HEK293T (cell line): ENCODE measurements around the gene PCDHGA6.
"Not testable (repeated sequence)": the region's sequence is repeated elsewhere in the genome, so short reads cannot be mapped to it uniquely, and the experiment has no call there.

Source experiments
- ARNT ChIP-seq: fragments of 450-650 bp; IDR thresholded peaks from 2 replicates; pipeline ENCODE4 v1.6.1; 2017; ENCODE audit warnings: mild to moderate bottlenecking
- BHLHE40 ChIP-seq: fragments of 450-650 bp; IDR thresholded peaks from 2 replicates; pipeline ENCODE4 v1.6.1; 2016; ENCODE audit warnings: mild to moderate bottlenecking, moderate library complexity, borderline replicate concordance
- ELF4 ChIP-seq: fragments of 450-650 bp; IDR thresholded peaks from 2 replicates; pipeline ENCODE4 v1.6.1; 2017; ENCODE audit warnings: antibody characterized with exemption
- FOXK2 ChIP-seq: fragments of 450-650 bp; IDR thresholded peaks from 2 replicates; pipeline ENCODE4 v1.6.1; 2016; ENCODE audit warnings: mild to moderate bottlenecking
- FOXM1 ChIP-seq: fragments of 450-650 bp; IDR thresholded peaks from 2 replicates; pipeline ENCODE4 v1.6.1; 2017; ENCODE audit warnings: mild to moderate bottlenecking, borderline replicate concordance
- HDGF ChIP-seq: fragments of 450-650 bp; IDR thresholded peaks from 2 replicates; pipeline ENCODE4 v1.6.1; 2017; ENCODE audit warnings: antibody characterized with exemption, borderline replicate concordance
- LEF1 ChIP-seq: fragments of 450-650 bp; IDR thresholded peaks from 2 replicates; pipeline ENCODE4 v1.6.1; 2017; ENCODE audit warnings: mild to moderate bottlenecking, borderline replicate concordance
- NFRKB ChIP-seq: fragments of 450-650 bp; IDR thresholded peaks from 2 replicates; pipeline ENCODE4 v1.6.1; 2016; ENCODE audit warnings: mild to moderate bottlenecking, moderate library complexity
- SP1 ChIP-seq: fragments of 450-650 bp; IDR thresholded peaks from 2 replicates; pipeline ENCODE4 v1.6.1; 2017
- SUZ12 ChIP-seq: fragments of 450-650 bp; IDR thresholded peaks from 2 replicates; pipeline ENCODE4 v1.6.1; 2016; ENCODE audit warnings: mild to moderate bottlenecking
- TARDBP ChIP-seq: fragments of 450-650 bp; IDR thresholded peaks from 2 replicates; pipeline ENCODE4 v1.6.1; 2016
- ZNF384 ChIP-seq: fragments of 450-650 bp; IDR thresholded peaks from 2 replicates; pipeline ENCODE4 v1.6.1; 2016

- not testable (repeated sequence) for TF ChIP-seq FOXM1, FOXK2, TARDBP, SUZ12, BHLHE40, ELF4, SP1, NFRKB, LEF1, ARNT, HDGF, ZNF384
Measured at GRCh38 chr5:141387557-141388311, 14.0 kb downstream of the PCDHGA6 start, which contains the start of gene PCDHGB4.
